ENCODE measurements around the gene RTN4R.
"Not testable (repeated sequence)": the region's sequence is repeated elsewhere in the genome, so short reads cannot be mapped to it uniquely, and the experiment has no call there.

RTN4R gene

DNA sequence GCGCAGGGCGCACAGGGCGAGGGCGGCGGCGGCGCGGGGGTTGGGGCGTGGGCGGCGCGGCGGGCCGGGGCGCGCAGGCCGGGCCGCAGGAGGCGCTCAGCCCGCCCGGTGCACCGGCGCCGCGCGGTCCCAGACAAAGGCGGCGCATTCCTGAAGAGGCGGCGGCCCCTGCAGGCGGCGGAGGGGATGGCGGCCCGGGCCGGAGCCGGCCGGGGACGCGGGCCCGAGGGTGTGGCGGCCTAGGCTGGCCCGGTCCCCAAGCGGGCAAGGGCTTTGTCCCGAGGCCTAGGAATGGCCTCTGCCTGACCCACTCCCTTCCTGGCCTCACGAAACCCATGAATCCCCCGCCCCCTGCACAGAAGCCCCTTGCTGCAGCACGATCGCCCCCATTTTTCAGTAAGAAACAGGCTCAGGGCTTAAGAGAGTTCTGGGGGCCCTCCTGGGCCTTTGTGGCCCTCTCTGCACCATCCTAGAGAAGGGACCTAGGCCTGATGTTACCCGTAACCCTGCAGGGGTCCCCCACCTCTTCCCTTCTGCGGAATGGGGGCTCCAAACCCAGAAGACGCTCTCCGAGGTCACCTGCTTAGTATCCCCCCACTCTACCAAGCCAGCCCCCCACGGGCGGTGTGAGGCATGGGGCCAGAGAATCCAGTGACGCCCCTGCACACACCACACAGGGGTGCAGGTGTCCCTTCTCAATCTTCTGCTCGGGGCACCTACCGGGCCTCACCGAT, at the start of gene RTN4R:
Gene RTN4R, minus strand, starts transcription at position 40 of the 734 bp plus-strand sequence. CDS start 226 bp downstream, outside the sequence.
- DNase-seq = peak; percentile 17

DNA sequence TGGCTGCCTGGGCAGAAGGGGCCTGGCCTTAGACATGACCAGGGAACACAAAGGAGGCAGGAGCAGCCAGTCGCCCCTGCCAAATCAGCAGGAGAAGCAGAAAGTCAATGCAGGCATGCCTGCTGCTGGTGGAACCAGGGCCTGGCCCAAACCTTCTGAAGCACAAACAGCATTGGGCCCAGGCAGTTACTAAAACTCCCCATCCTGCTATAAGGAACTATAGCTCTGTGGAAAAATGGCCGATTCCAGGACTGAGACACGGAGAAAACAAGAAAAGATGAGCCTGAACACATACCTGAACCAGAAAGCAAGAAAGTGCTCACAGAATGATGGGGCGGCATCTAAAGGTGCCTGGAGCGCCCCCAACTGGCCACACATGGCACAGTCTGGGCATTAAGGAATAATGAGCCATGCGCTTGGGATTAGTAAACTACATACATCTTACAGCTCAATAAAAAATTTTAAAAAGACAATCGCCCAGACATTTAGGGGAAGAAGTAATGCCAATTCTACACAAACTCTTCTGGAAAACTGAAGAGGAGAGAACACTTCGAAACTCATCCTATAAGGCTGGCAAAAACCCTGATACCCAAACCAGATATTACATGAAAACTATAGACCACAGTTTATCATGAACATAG, 49.4 kb upstream of the RTN4R start:
- DNase-seq = peak; percentile 7

DNA sequence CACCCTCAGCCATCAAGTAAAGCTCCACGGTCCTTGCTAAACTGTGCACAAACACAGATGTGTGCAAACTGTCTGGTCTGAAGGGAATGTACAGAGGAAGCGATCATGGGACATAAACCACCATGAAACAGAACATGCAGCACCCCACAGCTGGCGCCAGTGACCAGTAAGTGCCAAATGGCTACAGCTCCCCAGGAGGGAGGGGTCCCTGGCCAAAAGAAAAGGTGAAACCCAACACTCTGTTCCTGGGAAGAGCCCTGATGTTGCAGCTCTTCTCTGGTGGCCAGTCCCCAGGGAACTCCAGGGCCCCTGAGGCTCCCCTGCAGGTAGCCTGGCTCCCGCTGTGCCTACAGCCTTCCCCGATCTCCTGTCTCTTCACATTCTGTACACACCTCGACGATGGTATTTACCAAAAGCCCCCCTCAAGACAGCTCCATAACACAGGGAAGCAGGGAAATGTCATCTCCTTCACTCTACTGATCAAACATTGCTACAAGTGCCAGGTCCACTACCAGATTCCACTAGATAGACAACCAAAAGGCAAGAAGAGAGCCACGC, 48.8 kb upstream of the RTN4R start:
- DNase-seq = no peak

- DNase-seq = no peak
These were observed 48.2 kb upstream of the RTN4R start for GRCh38 chr22:20316217-20316843.

- DNase-seq = no peak
These were observed 47.5 kb upstream of the RTN4R start for GRCh38 chr22:20315337-20316216.

GRCh38 chr22:20314741-20315336, 46.7 kb upstream of the RTN4R start:
- DNase-seq = not testable (repeated sequence)

DNA sequence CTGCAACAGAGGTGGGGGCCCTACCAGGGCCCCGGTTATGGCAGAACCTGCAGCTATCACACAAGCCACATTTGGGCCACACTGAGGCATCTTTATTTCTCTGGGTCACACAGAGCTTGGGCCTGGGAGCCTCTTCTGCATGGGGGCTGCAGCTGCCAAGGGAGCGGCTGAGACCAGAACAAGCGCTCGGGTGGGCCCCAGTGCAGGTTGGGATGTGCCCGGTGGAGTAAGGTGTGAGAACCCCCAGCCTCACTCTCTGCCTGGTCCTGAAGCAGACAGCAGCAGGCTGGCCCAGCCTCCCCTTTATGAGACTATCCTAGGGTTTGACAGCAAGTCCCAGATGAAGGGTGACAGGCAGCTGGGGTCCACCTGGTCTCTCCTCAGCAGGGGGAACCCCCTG, 46.1 kb upstream of the RTN4R start:
- not testable (repeated sequence) for DNase-seq

DNA sequence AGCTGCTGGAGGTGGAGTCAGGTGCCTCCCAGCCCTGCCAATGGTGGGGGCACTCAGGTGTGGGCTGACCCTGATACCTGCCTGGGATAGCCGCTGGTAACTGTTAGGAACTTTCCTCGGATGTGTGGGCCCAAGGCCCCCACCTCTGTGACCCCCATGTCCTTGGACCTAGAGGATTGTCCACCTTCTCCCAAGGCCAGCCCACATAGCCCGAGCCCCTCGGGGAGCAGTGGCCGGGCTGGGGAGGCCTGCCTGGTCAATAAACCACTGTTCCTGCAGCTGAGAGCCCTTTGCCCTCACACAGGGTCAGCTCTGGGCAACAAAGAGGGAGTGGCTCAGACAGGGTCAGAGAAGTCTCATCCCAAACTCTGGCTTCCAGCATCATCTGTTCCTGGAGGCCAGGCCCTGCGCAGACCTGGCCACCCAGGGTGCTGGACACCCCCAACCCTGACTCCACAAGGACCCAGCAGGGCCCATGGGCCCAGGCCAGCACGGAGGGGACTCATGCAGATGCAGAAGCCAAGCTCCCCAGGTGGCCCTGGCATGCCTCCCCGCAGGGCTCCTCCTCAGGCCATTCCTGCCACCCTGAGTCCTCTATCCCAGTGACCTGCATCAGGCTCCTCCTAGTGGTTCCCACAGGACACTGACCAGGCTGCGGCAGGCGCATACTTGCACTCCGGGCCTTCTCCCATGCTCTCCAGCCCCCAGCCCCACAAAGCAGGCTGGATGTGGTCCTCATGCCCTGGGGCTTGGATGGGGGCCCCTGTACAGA, 45.4 kb upstream of the RTN4R start:
- not testable (repeated sequence) for DNase-seq

GRCh38 chr22:20312396-20313191, 44.5 kb upstream of the RTN4R start:
- no peak for DNase-seq

- not testable (repeated sequence) for DNase-seq
These were observed 43.3 kb upstream of the RTN4R start for GRCh38 chr22:20311249-20312062.

DNA sequence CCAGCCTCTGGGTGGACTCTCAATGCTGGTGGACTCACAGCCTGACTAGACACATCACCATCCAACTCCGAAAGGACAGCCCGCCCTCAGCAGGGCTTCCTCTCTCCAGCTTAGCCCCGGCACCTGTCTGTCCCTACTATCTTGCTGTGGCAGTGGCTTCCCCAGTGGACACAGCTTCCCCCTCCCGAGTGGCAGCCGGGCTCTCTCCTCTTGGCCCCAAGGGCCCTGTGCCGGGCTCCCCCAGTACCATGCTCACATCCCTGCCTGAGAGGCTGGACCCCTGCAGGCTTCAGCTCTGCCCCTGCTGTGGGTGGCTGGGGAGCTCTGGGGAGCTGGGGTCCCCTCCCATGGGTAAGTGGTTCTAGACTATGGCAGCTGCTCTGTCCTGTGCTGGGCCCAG, 42.7 kb upstream of the RTN4R start:
- not testable (repeated sequence) for DNase-seq

GRCh38 chr22:20310180-20310579, 42.1 kb upstream of the RTN4R start:
- DNase-seq = not testable (repeated sequence)

- not testable (repeated sequence) for DNase-seq
These were observed 40.9 kb upstream of the RTN4R start for GRCh38 chr22:20308806-20309650.

DNA sequence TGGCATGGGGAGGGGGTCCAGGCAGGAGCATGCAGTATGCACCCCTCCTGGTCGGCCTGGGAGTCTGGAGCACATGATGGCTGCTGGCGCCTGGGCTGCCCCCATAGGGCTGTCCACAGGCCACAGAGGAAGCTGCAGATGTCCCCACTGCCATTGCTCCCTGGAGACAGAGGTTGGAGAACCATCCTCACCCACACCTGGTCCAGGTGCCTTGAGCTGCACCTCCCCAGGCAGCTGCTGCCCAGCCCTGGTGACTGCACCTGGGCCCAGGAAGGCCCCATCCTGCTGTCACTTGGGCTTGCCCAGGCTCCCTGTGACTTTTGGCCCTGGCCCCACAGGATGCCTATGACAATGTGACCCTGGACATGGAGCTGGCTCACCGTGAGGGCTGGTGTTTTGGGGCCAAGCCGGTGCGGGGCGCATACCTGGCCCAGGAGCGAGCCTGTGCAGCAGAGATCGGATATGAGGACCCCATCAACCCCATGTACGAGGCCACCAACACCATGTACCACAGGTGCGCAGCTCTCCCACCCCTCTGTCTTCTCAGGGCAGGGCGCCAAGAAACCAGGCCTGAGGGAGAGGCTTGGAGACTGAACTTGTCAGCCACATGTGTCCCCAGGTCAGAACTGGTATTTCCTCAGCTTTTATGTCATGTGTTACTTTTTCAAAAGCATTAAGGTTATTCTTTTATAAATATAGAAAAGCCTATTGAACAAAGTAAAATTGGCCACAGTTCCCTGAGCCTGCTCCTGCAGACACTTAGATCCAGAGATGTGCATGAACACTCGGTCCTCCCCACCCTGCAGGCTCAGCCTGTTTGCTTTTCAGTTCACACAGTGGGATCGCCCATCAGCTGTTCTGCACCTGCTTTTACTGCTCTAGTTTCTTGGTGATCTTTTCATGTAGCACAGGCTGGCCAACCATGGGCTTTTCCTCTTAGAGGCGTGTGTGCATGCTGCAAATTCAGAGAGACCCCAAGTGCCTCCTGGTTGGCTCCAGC, 39.6 kb upstream of the RTN4R start:
- DNase-seq = not testable (repeated sequence)

DNA sequence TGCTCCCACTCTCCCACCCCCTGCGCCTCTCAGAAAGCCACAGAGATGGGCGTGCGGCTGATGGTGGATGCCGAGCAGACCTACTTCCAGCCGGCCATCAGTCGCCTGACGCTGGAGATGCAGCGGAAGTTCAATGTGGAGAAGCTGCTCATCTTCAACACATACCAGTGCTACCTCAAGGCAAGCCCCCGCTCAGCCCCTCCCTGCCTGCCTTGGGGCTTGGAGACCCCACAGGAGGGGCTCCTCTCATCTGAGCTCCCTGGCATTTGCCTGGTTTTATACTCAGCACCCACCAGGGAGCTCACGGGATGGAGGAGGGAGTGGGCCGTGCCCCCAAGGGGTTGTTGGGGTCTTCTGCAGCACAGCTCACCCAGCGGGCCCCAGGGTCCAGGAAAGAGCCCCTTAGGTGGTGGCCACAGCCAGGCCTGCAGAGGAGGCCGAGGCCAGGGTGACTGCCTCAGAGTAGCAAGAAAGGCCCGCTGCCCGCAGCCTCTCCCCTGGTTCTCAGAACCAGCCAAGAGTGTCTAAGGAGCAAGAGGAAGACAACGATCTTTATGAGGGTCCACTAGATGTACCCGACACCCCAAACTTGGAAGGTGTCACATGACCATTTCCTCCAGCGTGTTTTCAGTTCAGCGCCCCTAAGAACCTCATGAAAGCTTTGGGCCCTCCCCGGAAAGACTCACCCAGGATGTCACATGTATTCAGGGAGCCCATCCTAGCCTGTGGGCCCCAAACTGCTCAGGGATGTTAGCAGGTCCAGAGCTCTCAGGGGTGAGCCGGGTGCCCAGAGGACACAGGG, 38.7 kb upstream of the RTN4R start:
- DNase-seq = not testable (repeated sequence)

GRCh38 chr22:20305894-20306645, 38.0 kb upstream of the RTN4R start:
- peak; percentile 37 for DNase-seq

Data from MV-4-11 (cell line).